Smooth muscle cell (in vitro differentiated cells): ENCODE results near the gene RETREG1. TPM values are rescaled to one million over a fixed set of nuclear protein-coding genes. Genes with fewer than 3 reads are reported as not detected.
"Not testable (repeated sequence)": the region's sequence is repeated elsewhere in the genome, so short reads cannot be mapped to it uniquely, and the experiment has no call there.

Experiments
- DNase-seq: peaks from one replicate; lab custom pipeline; 2025; ENCODE audit not compliant: unreplicated experiment; lab: John Stamatoyannopoulos, UW
- H2AFZ ChIP-seq: fragments of 200-600 bp; sonication (generic); 2 replicates; pipeline ENCODE4 v1.6.0; 2016; ENCODE audit warnings: antibody characterized with exemption, low read depth, mild to moderate bottlenecking
- H3F3A ChIP-seq: fragments of 200-600 bp; sonication (generic); 2 replicates; pipeline ENCODE4 v1.6.0; 2017; ENCODE audit warnings: antibody characterized with exemption, low read depth
- H3K27ac ChIP-seq: fragments of 200-600 bp; sonication (generic); 2 replicates; pipeline ENCODE4 v1.5.1; 2016; ENCODE audit warnings: low read depth, mild to moderate bottlenecking
- H3K27me3 ChIP-seq: fragments of 200-600 bp; sonication (generic); 2 replicates; pipeline ENCODE4 v1.6.1; 2016; ENCODE audit warnings: low read depth, mild to moderate bottlenecking
- H3K36me3 ChIP-seq: fragments of 200-600 bp; sonication (generic); 2 replicates; pipeline ENCODE4 v1.5.1; 2016; ENCODE audit warnings: low read depth
- H3K4me1 ChIP-seq: fragments of 200-600 bp; sonication (generic); 2 replicates; pipeline ENCODE4 v1.5.1; 2016; ENCODE audit warnings: low read depth
- H3K4me2 ChIP-seq: fragments of 200-600 bp; sonication (generic); 2 replicates; pipeline ENCODE4 v1.6.0; 2016; ENCODE audit warnings: mild to moderate bottlenecking
- H3K4me3 ChIP-seq: fragments of 200-600 bp; sonication (generic); 2 replicates; pipeline ENCODE4 v1.5.1; 2016; ENCODE audit warnings: mild to moderate bottlenecking
- H3K79me2 ChIP-seq: fragments of 200-600 bp; sonication (generic); 2 replicates; pipeline ENCODE4 v1.6.0; 2016; ENCODE audit warnings: low read depth, mild to moderate bottlenecking
- H3K9ac ChIP-seq: fragments of 200-600 bp; sonication (generic); 2 replicates; pipeline ENCODE4 v1.6.0; 2016; ENCODE audit warnings: low read depth
- H3K9me3 ChIP-seq: fragments of 200-600 bp; sonication (generic); replicated peaks from 2 replicates; pipeline ENCODE4 v1.5.1; 2016; ENCODE audit warnings: low read depth
- H4K20me1 ChIP-seq: fragments of 200-600 bp; sonication (generic); 2 replicates; pipeline ENCODE4 v1.6.0; 2016; ENCODE audit warnings: low read depth
- WGBS: methylation state at CpG from one replicate; pipeline ENCODE4 v1.1.7; 2016; ENCODE audit warnings: low lambda C conversion rate; 5-methylcytosine and 5-hydroxymethylcytosine counted together
- polyA plus RNA-seq: library from polyadenylated mRNA; unstranded; fragments of >200 nt; fragmentation: Nextera tagmentation; extraction: Ambion mirVana; gene quantifications from 2 replicates; pipeline ENCODE4 v1.2.1, GENCODE V29; 2016
- total RNA-seq: library from RNA; depleted of rRNA; stranded (reverse); fragments of >200 nt; gene quantifications from 2 replicates; pipeline ENCODE4 v1.2.3, GENCODE V29; 2014
- TF ChIP-seq, protein P1 (sequence below): fragments of 200-600 bp; sonication (generic); IDR thresholded peaks from 2 replicates; pipeline ENCODE4 v1.5.1; 2017; ENCODE audit warnings: borderline replicate concordance, mild to moderate bottlenecking, antibody characterized with exemption; ENCODE audit not compliant: insufficient read depth, poor library complexity, severe bottlenecking

The RETREG1 gene
- total and polyA plus RNA-seq, 2 experiments from 2014 or later: 0.19 to 4.4 TPM

DNA sequence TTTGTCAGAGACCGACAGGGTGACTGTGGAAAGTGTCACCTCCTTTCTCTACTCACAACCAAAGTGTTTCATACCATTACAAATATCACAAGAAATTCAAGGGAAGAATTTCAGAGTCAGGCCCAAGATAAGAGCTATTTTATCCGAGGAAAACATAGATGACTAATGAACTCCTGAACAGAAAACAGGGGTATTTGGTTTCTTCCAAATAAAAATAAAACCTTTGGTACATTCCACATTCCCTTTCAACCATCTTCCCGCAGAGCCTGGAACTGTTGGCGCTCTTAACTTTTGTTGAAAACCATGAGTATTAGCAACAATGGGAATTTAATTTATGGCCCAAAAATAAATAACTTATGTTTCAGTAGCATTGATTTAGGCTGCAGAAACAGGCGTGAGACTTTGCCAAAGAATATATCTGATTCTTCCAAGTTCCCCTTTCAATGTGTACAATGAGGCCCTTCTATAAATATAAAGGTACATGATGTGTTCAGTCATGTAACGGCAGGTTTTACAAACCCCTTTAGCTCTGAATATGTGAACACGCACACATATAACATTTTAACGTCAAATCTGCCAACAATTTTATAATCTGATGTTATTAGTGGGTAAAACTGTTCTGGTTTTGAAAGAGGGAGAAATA lies 69.5 kb downstream of the RETREG1 start:
- TF ChIP-seq, protein P1, sequence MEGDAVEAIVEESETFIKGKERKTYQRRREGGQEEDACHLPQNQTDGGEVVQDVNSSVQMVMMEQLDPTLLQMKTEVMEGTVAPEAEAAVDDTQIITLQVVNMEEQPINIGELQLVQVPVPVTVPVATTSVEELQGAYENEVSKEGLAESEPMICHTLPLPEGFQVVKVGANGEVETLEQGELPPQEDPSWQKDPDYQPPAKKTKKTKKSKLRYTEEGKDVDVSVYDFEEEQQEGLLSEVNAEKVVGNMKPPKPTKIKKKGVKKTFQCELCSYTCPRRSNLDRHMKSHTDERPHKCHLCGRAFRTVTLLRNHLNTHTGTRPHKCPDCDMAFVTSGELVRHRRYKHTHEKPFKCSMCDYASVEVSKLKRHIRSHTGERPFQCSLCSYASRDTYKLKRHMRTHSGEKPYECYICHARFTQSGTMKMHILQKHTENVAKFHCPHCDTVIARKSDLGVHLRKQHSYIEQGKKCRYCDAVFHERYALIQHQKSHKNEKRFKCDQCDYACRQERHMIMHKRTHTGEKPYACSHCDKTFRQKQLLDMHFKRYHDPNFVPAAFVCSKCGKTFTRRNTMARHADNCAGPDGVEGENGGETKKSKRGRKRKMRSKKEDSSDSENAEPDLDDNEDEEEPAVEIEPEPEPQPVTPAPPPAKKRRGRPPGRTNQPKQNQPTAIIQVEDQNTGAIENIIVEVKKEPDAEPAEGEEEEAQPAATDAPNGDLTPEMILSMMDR: no peak
- Histone ChIP-seq H3K27ac (no peak overlapping the region), H3K36me3 (no peaks in the 10 kb centered on the region), H3K27me3 (no peaks in the 10 kb centered on the region), H3K4me3 (no peak overlapping the region), H3K9me3 (no peaks in the 10 kb centered on the region), H3K79me2 (no peaks in the 10 kb centered on the region), H3K4me2 (no peak overlapping the region), H4K20me1 (no peaks in the 10 kb centered on the region), H3K4me1 (no peaks in the 10 kb centered on the region), H2AFZ (no peak overlapping the region), H3F3A (no peaks in the 10 kb centered on the region), H3K9ac (no peak overlapping the region)
- WGBS: 83% methylated on average over 8 of the region's 8 CpGs
- DNase-seq: no peak

DNA sequence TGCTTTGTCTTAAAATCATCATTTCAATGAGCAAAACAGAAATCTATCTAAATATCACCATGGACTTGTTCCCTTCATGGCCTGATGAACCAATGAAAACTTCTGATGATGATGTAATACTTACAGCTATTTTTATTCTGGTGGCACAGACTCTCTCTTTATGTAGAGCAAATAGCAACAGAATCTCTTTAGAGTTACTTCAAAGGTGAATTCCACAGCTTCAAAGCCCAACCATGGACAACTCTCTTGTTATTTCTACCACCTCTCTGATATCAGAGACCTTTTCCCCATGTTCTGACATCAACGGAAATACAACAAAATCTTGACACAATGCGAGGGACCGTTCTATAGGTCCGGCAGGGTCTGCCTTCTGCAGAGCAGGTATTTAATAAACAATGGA lies 70.1 kb downstream of the RETREG1 start:
- H3F3A ChIP-seq: no peaks in the 10 kb centered on the region
- H3K27ac ChIP-seq: no peak overlapping the region
- H3K27me3 ChIP-seq: no peaks in the 10 kb centered on the region
- H3K4me2 ChIP-seq: no peak overlapping the region
- no peaks in the 10 kb centered on the region for H3K79me2 ChIP-seq
- H3K36me3 ChIP-seq: no peaks in the 10 kb centered on the region
- DNase-seq: no peak
- H3K9ac ChIP-seq: no peak overlapping the region
- TF ChIP-seq, protein P1: no peak
- H3K9me3 ChIP-seq: no peaks in the 10 kb centered on the region
- H3K4me3 ChIP-seq: no peak overlapping the region
- H4K20me1 ChIP-seq: no peaks in the 10 kb centered on the region
- 81% methylated on average over 4 of the region's 4 CpGs for WGBS
- no peak overlapping the region for H2AFZ ChIP-seq
- no peaks in the 10 kb centered on the region for H3K4me1 ChIP-seq

DNA sequence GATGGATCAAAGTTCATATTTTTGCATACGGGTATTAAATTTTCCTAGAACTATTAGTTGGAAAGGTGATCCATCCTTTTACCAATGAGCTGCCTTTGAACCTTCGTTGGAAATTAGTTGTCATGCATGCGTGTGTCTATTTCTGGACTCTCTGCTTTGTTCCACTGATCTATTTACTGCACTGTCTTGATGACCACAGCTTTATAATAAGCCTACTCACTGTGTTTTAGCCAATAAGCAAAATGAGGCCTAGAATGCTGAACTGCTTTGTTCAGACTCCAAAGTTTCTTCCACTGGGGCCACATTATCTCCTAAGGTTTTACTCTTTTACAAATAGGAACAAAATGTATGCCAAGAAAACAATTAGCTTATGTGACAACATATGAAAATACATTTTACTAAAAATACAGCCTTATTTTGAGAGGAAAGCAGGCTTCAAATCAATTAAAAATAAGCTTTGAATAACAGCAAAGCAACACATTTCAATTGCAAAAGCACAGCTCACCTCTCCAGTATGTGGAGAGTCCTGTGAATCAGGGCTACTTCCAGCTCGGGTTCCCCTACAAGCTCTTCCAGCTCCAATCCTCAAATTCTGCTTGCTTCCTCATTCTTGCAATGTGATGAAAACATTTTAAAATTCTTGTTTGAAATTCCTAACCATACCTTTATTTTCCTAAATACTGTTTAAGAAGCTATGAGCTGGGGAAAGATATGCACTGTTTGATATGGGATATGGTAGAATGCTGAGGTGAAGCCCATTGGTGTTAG lies 72.0 kb downstream of the RETREG1 start:
- Histone ChIP-seq H3K27ac (no peak overlapping the region), H2AFZ (no peak overlapping the region), H3K4me1 (no peaks in the 10 kb centered on the region)

DNA sequence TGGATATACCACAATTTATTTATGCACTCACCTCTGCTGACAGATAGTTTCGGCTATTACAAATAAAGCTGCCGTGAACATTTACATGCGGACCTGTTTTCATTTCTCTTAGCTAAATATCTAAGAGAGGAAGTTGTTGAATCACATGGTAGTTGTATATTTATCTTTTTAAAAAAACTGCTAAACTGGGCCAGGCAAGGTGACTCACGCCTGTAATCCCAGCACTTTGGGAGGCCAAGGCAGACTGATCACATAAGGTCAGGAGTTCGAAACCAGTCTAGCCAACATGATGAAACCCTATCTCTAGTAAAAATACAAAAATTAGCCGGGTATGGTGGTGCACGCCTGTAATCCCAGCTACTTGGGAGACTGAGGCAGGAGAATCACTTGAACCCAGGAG lies 73.6 kb downstream of the RETREG1 start:
- H3K79me2 ChIP-seq, H3K4me2 ChIP-seq, DNase-seq, H3K4me1 ChIP-seq, H3K4me3 ChIP-seq, H3K36me3 ChIP-seq, H3K9ac ChIP-seq, H4K20me1 ChIP-seq, H2AFZ ChIP-seq, H3K27ac ChIP-seq, H3K9me3 ChIP-seq, H3K27me3 ChIP-seq: not testable (repeated sequence)
- 81% methylated on average over 7 of the region's 7 CpGs for WGBS
- H3F3A ChIP-seq: peaks cover 12% of the 10 kb centered on the region

More for the DNA sequence above, 72.0 kb downstream of the RETREG1 start:
- Histone ChIP-seq H3K4me3 (no peak overlapping the region), H3K27me3 (no peaks in the 10 kb centered on the region), H3K9me3 (no peaks in the 10 kb centered on the region), H3K79me2 (no peaks in the 10 kb centered on the region), H3K36me3 (no peaks in the 10 kb centered on the region), H4K20me1 (no peaks in the 10 kb centered on the region), H3F3A (peaks cover 12% of the 10 kb centered on the region), H3K9ac (no peak overlapping the region), H3K4me2 (no peak overlapping the region)
- no peak for DNase-seq
- 80% methylated on average over 4 of the region's 4 CpGs for WGBS
- TF ChIP-seq, protein P1: no peak
